SU-DHL-6 (cell line): ENCODE data around the gene POFUT2.

Experiments used
- H2AFZ ChIP-seq: fragments of 200-600 bp; sonication (generic); 2 replicates; pipeline ENCODE4 v1.6.1; 2014; ENCODE audit warnings: low read depth, mild to moderate bottlenecking, moderate library complexity, mixed read lengths, antibody characterized with exemption, low read length; ENCODE audit not compliant: severe bottlenecking
- H3F3A ChIP-seq: fragments of 200-600 bp; shearing (Covaris generic); 2 replicates; pipeline ENCODE4 v1.6.0; 2016; ENCODE audit warnings: antibody characterized with exemption, mild to moderate bottlenecking; ENCODE audit not compliant: insufficient read depth
- H3K27ac ChIP-seq: fragments of 200-600 bp; sonication (generic); 2 replicates; pipeline ENCODE4 v1.5.1; 2016; ENCODE audit warnings: low read depth, mild to moderate bottlenecking, low read length, moderate library complexity, mixed read lengths
- H3K27me3 ChIP-seq: fragments of 200-600 bp; sonication (generic), shearing (Covaris generic); 2 replicates; pipeline ENCODE4 v1.6.0; 2014; ENCODE audit warnings: mild to moderate bottlenecking, low read length
- H3K36me3 ChIP-seq: fragments of 200-600 bp; sonication (generic); 2 replicates; pipeline ENCODE4 v1.6.1; 2014; ENCODE audit warnings: mild to moderate bottlenecking, low read length, mixed read lengths
- H3K4me2 ChIP-seq: fragments of 300-600, 200-600 bp; shearing (Covaris generic), sonication (generic); 2 replicates; pipeline ENCODE4 v1.6.0; 2014; ENCODE audit warnings: low read length, low read depth, mild to moderate bottlenecking; ENCODE audit not compliant: poor library complexity, severe bottlenecking
- H3K4me3 ChIP-seq: fragments of 200-600 bp; sonication (generic); 2 replicates; pipeline ENCODE4 v1.5.1; 2014; ENCODE audit warnings: antibody characterized with exemption, low read length, mild to moderate bottlenecking, mixed read lengths; ENCODE audit not compliant: insufficient read depth, poor library complexity, severe bottlenecking
- H3K79me2 ChIP-seq: fragments of 200-600 bp; sonication (generic); 2 replicates; pipeline ENCODE4 v1.6.1; 2014; ENCODE audit warnings: mild to moderate bottlenecking, low read length, moderate library complexity; ENCODE audit not compliant: insufficient read depth
- H3K9ac ChIP-seq: fragments of 200-600 bp; sonication (generic); 2 replicates; pipeline ENCODE4 v1.7.0; 2014; ENCODE audit warnings: mild to moderate bottlenecking, low read length
- H3K9me2 ChIP-seq: fragments of 200-600 bp; sonication (generic); replicated peaks from 2 replicates; pipeline ENCODE4 v1.6.1; 2014; ENCODE audit warnings: low read length; ENCODE audit not compliant: insufficient read depth
- H3K9me3 ChIP-seq: fragments of 200-600 bp; sonication (generic); 2 replicates; pipeline ENCODE4 v1.6.1; 2014; ENCODE audit warnings: low read length, mixed read lengths; ENCODE audit not compliant: insufficient read depth
- H4K20me1 ChIP-seq: fragments of 200-600 bp; sonication (generic); 2 replicates; pipeline ENCODE4 v1.6.1; 2014; ENCODE audit warnings: low read depth, mild to moderate bottlenecking, antibody characterized with exemption, low read length, moderate library complexity, mixed read lengths
- EZH2phosphoT487 ChIP-seq: fragments of 200-600 bp; sonication (generic), shearing (Covaris generic); conservative IDR thresholded peaks from 2 replicates; pipeline ENCODE4 v1.6.1; 2018; ENCODE audit warnings: mild to moderate bottlenecking, antibody characterized with exemption, low read length, moderate library complexity, mixed read lengths
- TF ChIP-seq, protein P1 (sequence below): fragments of 200-600 bp; sonication (generic); IDR thresholded peaks from one replicate; pipeline ENCODE4 v1.5.1; 2017; ENCODE audit warnings: antibody characterized with exemption, mild to moderate bottlenecking, low read length, moderate library complexity; ENCODE audit not compliant: insufficient read depth, poor library complexity, severe bottlenecking

POFUT2 gene

GRCh38 chr21:45335761-45336534 is 48.3 kb upstream of the POFUT2 start:
- H3K27ac ChIP-seq, result no peak overlapping the region
- no peak overlapping the region for H3K4me2 ChIP-seq
- H3K27me3 ChIP-seq, result no peaks in the 10 kb centered on the region
- no peak overlapping the region for H3K4me3 ChIP-seq
- no peaks in the 10 kb centered on the region for H3F3A ChIP-seq
- no peaks in the 10 kb centered on the region for H4K20me1 ChIP-seq
- H3K36me3 ChIP-seq, result no peaks in the 10 kb centered on the region
- no peaks in the 10 kb centered on the region for H3K79me2 ChIP-seq
- no peak for TF ChIP-seq EZH2phosphoT487
- TF ChIP-seq, protein P1, sequence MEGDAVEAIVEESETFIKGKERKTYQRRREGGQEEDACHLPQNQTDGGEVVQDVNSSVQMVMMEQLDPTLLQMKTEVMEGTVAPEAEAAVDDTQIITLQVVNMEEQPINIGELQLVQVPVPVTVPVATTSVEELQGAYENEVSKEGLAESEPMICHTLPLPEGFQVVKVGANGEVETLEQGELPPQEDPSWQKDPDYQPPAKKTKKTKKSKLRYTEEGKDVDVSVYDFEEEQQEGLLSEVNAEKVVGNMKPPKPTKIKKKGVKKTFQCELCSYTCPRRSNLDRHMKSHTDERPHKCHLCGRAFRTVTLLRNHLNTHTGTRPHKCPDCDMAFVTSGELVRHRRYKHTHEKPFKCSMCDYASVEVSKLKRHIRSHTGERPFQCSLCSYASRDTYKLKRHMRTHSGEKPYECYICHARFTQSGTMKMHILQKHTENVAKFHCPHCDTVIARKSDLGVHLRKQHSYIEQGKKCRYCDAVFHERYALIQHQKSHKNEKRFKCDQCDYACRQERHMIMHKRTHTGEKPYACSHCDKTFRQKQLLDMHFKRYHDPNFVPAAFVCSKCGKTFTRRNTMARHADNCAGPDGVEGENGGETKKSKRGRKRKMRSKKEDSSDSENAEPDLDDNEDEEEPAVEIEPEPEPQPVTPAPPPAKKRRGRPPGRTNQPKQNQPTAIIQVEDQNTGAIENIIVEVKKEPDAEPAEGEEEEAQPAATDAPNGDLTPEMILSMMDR, result no peak
- H2AFZ ChIP-seq, result no peak overlapping the region
- no peak overlapping the region for H3K9ac ChIP-seq
- H3K9me2 ChIP-seq, result no peaks in the 10 kb centered on the region
- no peaks in the 10 kb centered on the region for H3K9me3 ChIP-seq

GRCh38 chr21:45335151-45335760 is 47.6 kb upstream of the POFUT2 start:
- Histone ChIP-seq H3K27me3 (no peaks in the 10 kb centered on the region), H3K9ac (no peak overlapping the region), H3F3A (no peaks in the 10 kb centered on the region), H3K9me2 (no peaks in the 10 kb centered on the region), H2AFZ (no peak overlapping the region), H3K79me2 (no peaks in the 10 kb centered on the region), H3K4me3 (no peak overlapping the region), H3K36me3 (no peaks in the 10 kb centered on the region), H3K9me3 (no peaks in the 10 kb centered on the region), H3K27ac (no peak overlapping the region), H3K4me2 (no peak overlapping the region), H4K20me1 (no peaks in the 10 kb centered on the region)
- TF ChIP-seq EZH2phosphoT487, result no peak
- TF ChIP-seq, protein P1, result no peak

DNA sequence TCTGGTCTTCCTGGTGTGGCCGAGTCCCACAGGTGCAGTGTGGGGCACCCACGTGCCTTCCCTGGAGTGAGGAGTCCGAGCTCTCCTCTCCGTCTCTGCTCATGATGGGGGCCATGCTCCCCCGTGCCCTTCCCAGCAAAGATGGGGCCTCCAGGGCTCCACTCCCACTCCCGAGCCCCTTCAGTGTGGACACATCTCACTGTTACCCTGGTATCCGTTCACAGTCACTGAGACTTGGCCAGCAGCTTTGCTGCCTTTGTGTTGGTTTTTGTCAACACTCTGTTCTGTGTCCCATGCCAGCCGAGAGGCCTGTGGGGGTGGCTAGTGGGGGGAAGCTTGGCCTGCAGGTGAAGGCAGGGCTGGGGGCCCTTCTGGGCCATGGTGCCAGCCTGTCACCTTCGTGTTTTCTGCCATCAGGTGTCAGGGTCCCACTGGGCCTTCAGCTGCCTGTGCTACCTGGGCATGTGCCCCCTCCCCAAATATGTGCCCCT is 46.9 kb upstream of the POFUT2 start:
- Histone ChIP-seq H3K79me2 (no peaks in the 10 kb centered on the region), H3K27ac (no peak overlapping the region), H3K9me3 (no peaks in the 10 kb centered on the region), H3F3A (no peaks in the 10 kb centered on the region), H3K4me2 (no peak overlapping the region), H3K4me3 (no peak overlapping the region), H2AFZ (no peak overlapping the region), H4K20me1 (no peaks in the 10 kb centered on the region), H3K9ac (no peak overlapping the region), H3K27me3 (no peaks in the 10 kb centered on the region), H3K9me2 (no peaks in the 10 kb centered on the region), H3K36me3 (no peaks in the 10 kb centered on the region)
- TF ChIP-seq, protein P1, result no peak
- TF ChIP-seq EZH2phosphoT487, result no peak
